NCI-H526 treated with DMSO at 0.1 percent for 48 hours (cell line): Measurements from ENCODE around the gene PLXNA4.

Experiments used
- DNase-seq: peaks from one replicate; lab custom pipeline; 2025; lab: John Stamatoyannopoulos, UW

PLXNA4 gene

GRCh38 chr7:132417103-132417906 lies 159.0 kb downstream of the PLXNA4 start:
- no peak for DNase-seq

- no peak for DNase-seq
Measured at GRCh38 chr7:132416395-132416794, 159.9 kb downstream of the PLXNA4 start.

GRCh38 chr7:132415259-132415658 lies 161.0 kb downstream of the PLXNA4 start:
- no peak for DNase-seq

GRCh38 chr7:132414857-132415256 lies 161.4 kb downstream of the PLXNA4 start:
- DNase-seq = no peak

- DNase-seq = no peak
Measured at GRCh38 chr7:132412435-132412834, 163.8 kb downstream of the PLXNA4 start.

GRCh38 chr7:132410861-132411541 lies 165.3 kb downstream of the PLXNA4 start:
- no peak for DNase-seq

- DNase-seq = no peak
Measured at GRCh38 chr7:132410385-132410784, 165.9 kb downstream of the PLXNA4 start.

- DNase-seq = no peak
Measured at GRCh38 chr7:132407764-132408163, 168.5 kb downstream of the PLXNA4 start.

- no peak for DNase-seq
Measured at GRCh38 chr7:132406039-132406438, 170.2 kb downstream of the PLXNA4 start.

- DNase-seq = no peak
Measured at GRCh38 chr7:132404261-132404660, 172.0 kb downstream of the PLXNA4 start.

- DNase-seq = no peak
Measured at GRCh38 chr7:132403465-132404110, 172.7 kb downstream of the PLXNA4 start.

GRCh38 chr7:132402751-132403245 lies 173.5 kb downstream of the PLXNA4 start:
- no peak for DNase-seq

- no peak for DNase-seq
Measured at GRCh38 chr7:132402096-132402495, 174.2 kb downstream of the PLXNA4 start.

GRCh38 chr7:132400561-132401142 lies 175.6 kb downstream of the PLXNA4 start:
- no peak for DNase-seq

GRCh38 chr7:132399367-132399766 lies 176.9 kb downstream of the PLXNA4 start:
- DNase-seq = no peak

- no peak for DNase-seq
Measured at GRCh38 chr7:132398253-132398925, 177.9 kb downstream of the PLXNA4 start.

- no peak for DNase-seq
Measured at GRCh38 chr7:132397070-132397469, 179.2 kb downstream of the PLXNA4 start.

GRCh38 chr7:132395361-132395760 lies 180.9 kb downstream of the PLXNA4 start:
- no peak for DNase-seq

GRCh38 chr7:132394283-132395198 lies 181.7 kb downstream of the PLXNA4 start:
- no peak for DNase-seq

- DNase-seq = no peak
Measured at GRCh38 chr7:132393789-132394261, 182.4 kb downstream of the PLXNA4 start.

GRCh38 chr7:132392713-132393112 lies 183.6 kb downstream of the PLXNA4 start:
- no peak for DNase-seq
